CD1c-positive myeloid dendritic cell (primary cell): Measurements from ENCODE around the gene PNPLA6.

Experiments
- DNase-seq: peaks from one replicate; pipeline ENCODE4 v3.0.0-alpha.2; 2016; ENCODE audit errors: extremely low spot score

Gene PNPLA6

DNA sequence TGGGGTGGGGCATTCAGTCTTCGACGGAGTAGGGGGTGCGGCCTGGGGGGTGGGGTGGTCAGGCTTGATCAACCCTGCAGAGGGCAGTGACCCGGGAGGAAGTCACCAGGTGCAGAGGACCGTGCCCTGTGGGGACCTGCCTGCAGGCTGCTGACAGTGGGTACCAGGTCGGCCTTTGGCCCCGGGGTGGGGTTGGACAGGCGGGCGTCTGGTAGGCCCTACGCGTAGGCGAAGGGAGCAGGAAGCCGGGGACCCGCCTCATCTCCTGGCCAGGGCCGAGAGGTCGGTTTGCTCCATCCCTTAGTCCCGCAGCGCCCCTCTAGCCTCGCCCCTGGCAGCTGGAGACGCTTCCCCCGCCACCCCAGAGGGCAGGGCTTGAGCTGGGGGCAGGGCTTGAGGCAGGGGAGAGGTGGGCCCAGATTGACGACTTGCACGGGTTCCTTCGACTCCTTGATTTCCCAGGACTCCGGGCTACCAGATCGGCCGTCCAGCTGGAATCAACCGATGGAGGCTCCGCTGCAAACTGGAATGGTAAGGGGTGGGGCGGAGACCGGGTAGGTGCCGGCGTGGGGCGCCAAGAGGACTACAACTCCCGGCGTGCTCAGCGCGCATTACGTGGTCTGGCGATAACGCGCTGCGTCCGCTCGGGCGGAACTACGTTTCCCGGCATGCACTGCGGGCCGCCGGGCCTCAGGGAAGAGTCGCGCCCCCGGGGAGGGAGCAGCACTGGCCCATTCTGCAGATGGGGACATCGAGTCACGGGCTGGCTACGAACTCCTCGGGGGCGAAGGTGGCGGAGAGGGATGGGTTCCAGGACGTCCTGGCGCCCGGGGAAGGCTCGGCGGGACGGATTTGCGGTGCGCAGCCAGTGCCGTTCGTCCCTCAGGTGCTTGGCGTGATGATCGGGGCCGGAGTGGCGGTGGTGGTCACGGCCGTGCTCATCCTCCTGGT lies at the start of gene PNPLA6:
Gene PNPLA6, plus strand, starts transcription at position 671 of the 951 bp plus-strand sequence. Its CDS starts 72 bp downstream, at position 743.
- DNase-seq, result peak; percentile 95

GRCh38 chr19:7486923-7487322 lies 48.6 kb upstream of the PNPLA6 start:
- DNase-seq, result no peak

DNA sequence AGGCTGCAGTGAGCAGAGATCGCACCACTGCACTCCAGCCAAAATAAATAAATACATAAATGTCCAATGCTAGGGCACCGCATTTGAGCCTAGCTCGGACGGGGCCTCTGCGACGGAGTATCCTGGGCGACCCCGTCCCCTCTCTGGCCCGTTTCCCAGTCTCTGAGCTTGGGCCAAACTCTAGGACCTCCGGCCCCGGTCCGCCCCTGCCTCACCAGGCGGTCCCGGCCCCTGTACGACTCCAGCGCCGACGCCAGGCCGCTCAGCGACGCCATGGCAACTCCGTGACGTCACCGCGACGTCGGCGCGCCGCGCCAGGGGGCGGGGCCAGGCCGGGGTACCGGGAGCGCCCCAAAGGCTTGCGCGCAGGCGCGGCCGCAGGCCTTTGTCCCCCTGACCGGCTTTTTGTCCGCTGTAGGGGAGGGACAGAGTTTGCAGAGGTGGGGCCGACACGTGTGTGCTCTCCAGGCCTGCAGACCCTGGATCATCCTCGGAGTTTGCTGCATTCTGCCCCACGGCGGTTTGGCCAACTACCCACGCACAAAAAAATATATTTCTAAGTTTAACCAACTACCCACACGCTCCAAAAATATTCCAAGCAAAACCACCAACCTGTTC lies 46.7 kb upstream of the PNPLA6 start, which contains the start of gene PEX11G:
Gene PEX11G, minus strand, starts transcription at position 300 of the 618 bp plus-strand sequence. Its CDS starts 25 bp downstream, at position 275.
- DNase-seq, result peak; percentile 94

DNA sequence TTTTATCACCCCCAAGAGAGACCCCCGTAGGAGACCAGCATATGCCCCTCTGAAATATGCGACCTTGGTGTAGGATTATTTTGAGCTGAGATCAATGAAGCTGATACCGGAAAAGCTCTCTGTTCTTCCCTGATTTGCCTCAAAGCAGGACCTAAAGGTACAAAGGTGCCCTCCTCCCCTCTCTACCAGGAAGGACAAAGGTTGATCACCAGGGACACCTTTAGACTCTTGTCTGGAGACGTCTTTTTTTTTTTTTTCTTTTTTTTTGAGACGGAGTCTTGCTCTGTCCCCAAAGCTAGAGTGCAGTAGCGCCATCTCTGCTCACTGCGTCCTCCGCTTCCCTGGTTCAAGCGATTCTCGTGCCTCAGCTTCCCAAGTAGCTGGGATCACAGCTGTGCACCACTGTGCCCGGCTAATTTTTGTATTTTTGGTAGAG lies 45.9 kb upstream of the PNPLA6 start:
- DNase-seq, result no peak

DNA sequence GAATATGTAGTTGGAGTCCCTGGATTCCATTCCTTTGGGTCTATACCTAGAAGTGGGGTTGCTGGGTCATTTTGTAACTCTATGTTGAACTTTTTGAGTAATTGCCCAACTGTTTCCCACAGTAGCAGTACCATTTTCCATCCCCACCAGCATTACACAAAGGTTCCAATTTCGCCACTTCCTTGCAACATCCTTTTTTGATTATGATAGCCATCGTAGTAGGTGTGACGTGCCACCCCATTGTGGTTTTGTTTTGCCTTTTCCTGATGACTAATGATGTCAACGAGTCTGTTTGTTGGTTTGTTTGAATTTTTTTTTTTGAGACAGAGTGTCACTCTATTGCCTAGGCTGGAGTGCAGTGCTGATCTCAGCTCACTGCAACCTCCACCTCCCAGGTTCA lies 43.4 kb upstream of the PNPLA6 start:
- DNase-seq, result peak; percentile 90

GRCh38 chr19:7492558-7492957 lies 43.0 kb upstream of the PNPLA6 start:
- no peak for DNase-seq

DNA sequence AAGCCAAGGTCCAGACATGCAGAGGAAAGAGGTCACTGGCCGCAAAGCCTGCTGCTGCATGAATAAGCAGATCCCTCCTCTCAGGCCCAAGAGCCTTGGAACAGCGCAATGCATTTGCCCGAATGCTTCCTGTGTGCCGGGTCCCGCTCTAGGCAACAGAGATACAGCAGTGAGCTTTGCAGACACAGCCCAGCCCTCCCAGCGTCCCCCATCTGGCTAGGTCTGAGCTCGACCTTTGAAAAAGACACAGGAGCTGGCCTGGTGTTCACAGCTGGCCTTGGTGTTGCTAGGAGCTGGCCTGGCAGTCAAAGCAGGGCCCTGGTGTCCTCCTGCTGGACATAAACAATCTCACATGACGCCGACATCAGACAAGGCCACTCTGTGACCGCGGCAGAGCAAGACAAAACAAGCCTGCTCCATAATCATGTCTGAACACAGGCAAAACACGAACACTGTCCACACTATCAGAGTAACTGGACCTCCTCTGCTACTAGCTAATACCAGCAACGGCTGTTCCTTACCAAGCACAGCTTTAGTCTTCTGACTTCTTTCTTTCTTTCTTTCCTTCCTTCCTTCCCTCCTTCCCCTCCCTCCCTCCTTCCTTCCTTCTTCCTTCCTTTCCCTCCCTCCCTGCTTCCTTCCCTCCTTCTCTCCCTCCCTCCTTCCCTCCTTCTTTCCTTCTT lies 41.0 kb upstream of the PNPLA6 start:
- DNase-seq, result no peak

DNA sequence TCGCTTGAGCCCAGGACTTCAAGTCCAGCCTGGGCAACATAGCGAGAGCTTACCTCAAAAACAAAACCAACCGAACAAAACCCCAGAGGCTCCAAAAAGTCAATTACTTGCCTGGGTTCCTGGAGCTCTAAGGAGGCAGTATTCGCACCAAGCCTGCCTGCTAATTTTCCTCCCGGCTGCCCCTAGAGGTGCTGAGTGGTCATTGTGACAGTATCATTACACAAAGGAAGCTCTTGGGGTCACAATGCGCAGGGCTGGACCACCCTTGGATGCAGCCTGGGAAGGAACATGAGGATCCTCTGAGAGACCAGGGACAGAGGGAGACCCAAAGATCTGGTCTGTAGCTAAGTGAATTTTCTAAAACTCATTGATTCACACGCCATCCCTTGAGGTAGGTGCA lies 38.2 kb upstream of the PNPLA6 start:
- DNase-seq, result peak; percentile 18

DNA sequence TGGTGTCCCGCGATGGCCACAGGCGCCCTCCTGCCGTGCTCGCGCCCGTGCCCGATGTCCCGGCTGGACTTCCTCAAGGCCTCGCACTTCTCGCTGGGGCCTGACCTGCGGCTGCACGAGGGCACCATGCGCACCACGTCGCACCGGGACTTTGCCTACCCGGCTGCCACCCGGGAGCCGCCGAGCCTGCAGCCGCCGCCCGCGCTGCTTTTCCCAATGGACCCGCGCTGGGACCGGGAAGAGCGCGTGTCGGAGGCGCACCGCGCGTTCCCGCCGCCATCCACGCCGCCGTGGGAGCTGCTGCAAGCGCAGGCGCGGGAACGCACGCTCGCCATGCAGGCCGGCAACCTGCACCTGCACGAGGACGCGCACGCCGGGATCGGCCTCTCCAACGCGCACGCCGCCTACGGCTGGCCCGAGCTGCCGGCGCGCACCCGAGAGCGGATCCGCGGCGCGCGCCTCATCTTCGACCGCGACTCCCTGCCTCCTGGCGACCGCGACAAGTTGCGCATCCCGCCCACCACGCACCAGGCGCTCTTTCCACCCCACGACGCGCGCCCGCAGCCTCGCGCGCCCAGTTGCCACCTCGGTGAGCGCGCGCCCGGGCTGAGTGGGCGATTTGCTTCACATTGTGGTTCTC lies 34.6 kb upstream of the PNPLA6 start:
- peak; percentile 63 for DNase-seq

DNA sequence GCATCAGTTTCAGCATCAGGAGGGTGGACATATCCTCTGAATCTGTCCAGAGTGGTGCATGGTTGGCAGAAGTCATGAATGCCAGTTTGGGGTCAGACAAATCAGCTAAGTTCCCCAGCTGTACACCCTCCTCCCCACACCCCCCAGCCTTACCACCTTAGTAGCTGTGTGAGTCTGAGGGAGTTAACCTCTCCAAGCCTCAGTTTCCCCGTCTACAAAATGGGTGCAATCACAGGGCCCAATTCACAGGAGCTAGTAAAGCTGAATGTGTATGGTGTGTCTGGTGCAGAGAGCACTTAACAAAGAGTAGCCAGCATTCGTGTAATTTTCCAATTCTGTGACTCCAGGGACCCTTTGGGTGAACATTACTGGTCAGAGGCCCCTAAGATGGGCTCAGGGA lies 33.0 kb upstream of the PNPLA6 start:
- DNase-seq, result no peak

- DNase-seq, result no peak
Measured at GRCh38 chr19:7504684-7505083, 30.8 kb upstream of the PNPLA6 start.

DNA sequence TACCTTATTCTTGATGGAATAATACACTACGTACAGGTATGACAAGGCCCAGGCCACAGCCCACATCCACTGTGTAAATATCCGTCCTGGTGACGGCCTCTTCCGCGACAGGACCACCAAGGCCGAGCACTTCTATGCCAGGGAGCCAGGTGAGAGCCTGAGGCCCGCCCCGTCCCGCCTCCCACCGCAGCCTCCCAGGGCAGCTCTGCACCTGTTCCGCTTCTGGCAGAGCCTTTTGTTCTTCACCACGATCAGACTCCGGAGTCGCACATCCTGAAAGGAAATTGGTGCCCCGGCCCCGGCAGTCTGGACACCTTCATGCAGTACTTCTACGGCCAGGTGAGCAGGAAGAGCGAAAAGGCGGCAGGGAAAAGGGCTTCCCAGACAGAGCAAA lies 30.2 kb upstream of the PNPLA6 start:
- no peak for DNase-seq

- no peak for DNase-seq
Measured at GRCh38 chr19:7505682-7506384, 29.7 kb upstream of the PNPLA6 start.

GRCh38 chr19:7506385-7507328 lies 28.9 kb upstream of the PNPLA6 start:
- peak; percentile 93 for DNase-seq

GRCh38 chr19:7507884-7508283 lies 27.6 kb upstream of the PNPLA6 start:
- DNase-seq, result peak; percentile 83

- no peak for DNase-seq
Measured at GRCh38 chr19:7509625-7510024, 25.9 kb upstream of the PNPLA6 start.

- no peak for DNase-seq
Measured at GRCh38 chr19:7512400-7512851, 23.1 kb upstream of the PNPLA6 start.

- no peak for DNase-seq
Measured at GRCh38 chr19:7513809-7514642, 21.5 kb upstream of the PNPLA6 start.

GRCh38 chr19:7515110-7515644 lies 20.3 kb upstream of the PNPLA6 start:
- DNase-seq, result no peak
